NB4 (cell line): Measurements from ENCODE around the gene BEST2.

Experiments used
- DNase-seq: peaks from one replicate; pipeline ENCODE4 v3.0.0; 2010; ENCODE audit warnings: low read depth
- H3K4me3 ChIP-seq: one replicate; pipeline ENCODE4 v1.5.1; 2011; ENCODE audit warnings: mild to moderate bottlenecking, low read depth, low read length, moderate library complexity
- CTCF ChIP-seq: IDR thresholded peaks from one replicate; pipeline ENCODE4 v1.5.1; 2012; ENCODE audit warnings: low read depth, low read length
- MAX ChIP-seq: IDR thresholded peaks from 2 replicates; pipeline ENCODE4 v1.6.1; 2011; ENCODE audit warnings: low read depth, low read length
- MYC ChIP-seq: IDR thresholded peaks from 2 replicates; pipeline ENCODE4 v1.6.1; 2011; ENCODE audit warnings: low read depth, low read length
- POLR2A ChIP-seq: IDR thresholded peaks from 2 replicates; pipeline ENCODE4 v1.6.1; 2011; ENCODE audit warnings: mild to moderate bottlenecking; ENCODE audit not compliant: insufficient read length; ENCODE audit errors: extremely low read depth

The BEST2 gene

GRCh38 chr19:12751635-12752034 is at the start of gene BEST2:
TSS of gene BEST2 (plus strand) at chr19:12751791. CDS start at chr19:12752593, 802 bp downstream.
- no peak within 1 kb of the TSS for H3K4me3 ChIP-seq
- DNase-seq, result no peak
- TF ChIP-seq CTCF, result no peak
- TF ChIP-seq MYC, result no peak
- no peak for TF ChIP-seq MAX
- no peak for TF ChIP-seq POLR2A

- TF ChIP-seq POLR2A (no peak), MAX (no peak), MYC (no peak), CTCF (no peak)
- H3K4me3 ChIP-seq, result no peak overlapping the region
- peak; percentile 85 for DNase-seq
These were observed 48.5 kb upstream of the BEST2 start for GRCh38 chr19:12703046-12703445.

GRCh38 chr19:12705169-12705568 is 46.4 kb upstream of the BEST2 start:
- DNase-seq, result no peak
- no peak for TF ChIP-seq CTCF
- no peak overlapping the region for H3K4me3 ChIP-seq

- no peak overlapping the region for H3K4me3 ChIP-seq
- TF ChIP-seq CTCF, result no peak
- TF ChIP-seq MAX, result no peak
- no peak for TF ChIP-seq POLR2A
- TF ChIP-seq MYC, result no peak
- DNase-seq, result no peak
These were observed 45.8 kb upstream of the BEST2 start for GRCh38 chr19:12705654-12706331.

- no peak overlapping the region for H3K4me3 ChIP-seq
- no peak for TF ChIP-seq MAX
- no peak for TF ChIP-seq MYC
- TF ChIP-seq CTCF, result no peak
- no peak for TF ChIP-seq POLR2A
- DNase-seq, result no peak
These were observed 45.3 kb upstream of the BEST2 start for GRCh38 chr19:12706332-12706718.

GRCh38 chr19:12708641-12709040 is 43.0 kb upstream of the BEST2 start:
- H3K4me3 ChIP-seq, result no peak overlapping the region
- TF ChIP-seq MAX (no peak), MYC (no peak), POLR2A (no peak), CTCF (no peak)
- no peak for DNase-seq
